ENCODE measurements around the gene PXMP4. TPM values are rescaled to one million over a fixed set of nuclear protein-coding genes. Genes with fewer than 3 reads are reported as not detected.

The PXMP4 gene
- total and polyA plus RNA-seq, 9 of the 15 experiments (the other 6 are each of a cell fraction or from before 2014, with no cell fraction given): 4.8 to 29.1 (median 6.8) TPM

GRCh38 chr20:33666293-33667244, 53.5 kb downstream of the PXMP4 start, which contains the start of gene ACTL10 (continued):
- TF ChIP-seq HMGXB4 (CRISPR knock-in tag; IDR thresholded peaks at IDR 0.05) (no peak), ARNT (IDR thresholded peaks at IDR 0.05) (no peak), ATF3 (IDR thresholded peaks at IDR 0.05) (no peak), ATF3 (CRISPR knock-in tag; conservative IDR thresholded peaks at IDR 0.05) (no peak), NRF1 (conservative IDR thresholded peaks at IDR 0.05 in 1 of 2, IDR thresholded peaks at IDR 0.05 in 1 of 2) (peak; percentile 60 to 66; a peak in 3 of 4 replicates), L3MBTL2 (IDR thresholded peaks at IDR 0.05) (peak; percentile 78; the same call in 1 of the 2 replicates), POLR2G (IDR thresholded peaks at IDR 0.05; ENCODE audit: low read depth, low read length) (peak; percentile 69), ZNF239 (CRISPR knock-in tag; IDR thresholded peaks at IDR 0.05) (no peak), JUNB (CRISPR knock-in tag; conservative IDR thresholded peaks at IDR 0.05) (no peak), GTF2A2 (tag; IDR thresholded peaks at IDR 0.05) (no peak), CBFB (CRISPR knock-in tag; IDR thresholded peaks at IDR 0.05) (no peak), ZBTB11 (CRISPR knock-in tag; IDR thresholded peaks at IDR 0.05) (0 out of 6 replicates have a peak, but pooled peaks of 1 of the 3 experiments have one; percentile 29), ZKSCAN1 (IDR thresholded peaks at IDR 0.05; ENCODE audit: low read depth, low read length) (0 out of 2 replicates have a peak, but pooled peaks have one; percentile 17), NFIC (IDR thresholded peaks at IDR 0.05) (peak; percentile 99), ZNF311 (CRISPR knock-in tag; IDR thresholded peaks at IDR 0.05) (no peak), MAZ (CRISPR knock-in tag; conservative IDR thresholded peaks at IDR 0.05 in 1 of 2, IDR thresholded peaks at IDR 0.05 in 1 of 2) (peak in 1 of 2 experiments; percentile 63; a peak in 1 of 4 replicates), TFAP4 (CRISPR knock-in tag; IDR thresholded peaks at IDR 0.05; ENCODE audit: borderline replicate concordance) (peak; percentile 76; the same call in 1 of the 2 replicates), CXXC5 (CRISPR knock-in tag; IDR thresholded peaks at IDR 0.05) (peak; percentile 62), FOXA3 (CRISPR knock-in tag; conservative IDR thresholded peaks at IDR 0.05 in 1 of 2, IDR thresholded peaks at IDR 0.05 in 1 of 2) (no peak)
